ENCODE results near the gene ICA1.

GRCh38 chr7:8291397-8292141 lies 29.6 kb upstream of the ICA1 start:
- no peak for TF ChIP-seq POLR2A (IDR thresholded peaks at IDR 0.05)
- no peak for TF ChIP-seq CTCF (IDR thresholded peaks at IDR 0.05)
